SK-N-SH treated with all-trans-retinoic acid at 6 μM for 48 hours (cell line): ENCODE results near the gene DGAT2.

Experiments
- ARNTL ChIP-seq: fragments of 450-650 bp; formaldehyde crosslinking; IDR thresholded peaks from 2 replicates; pipeline ENCODE4 v1.5.0; 2020; ENCODE audit warnings: low read depth, mild to moderate bottlenecking, moderate library complexity, borderline replicate concordance
- BACH2 ChIP-seq: fragments of 250-450 bp; sonication (Bioruptor Pico); IDR thresholded peaks from 2 replicates; pipeline ENCODE4 v1.9.0; 2021; ENCODE audit warnings: mild to moderate bottlenecking, borderline replicate concordance
- ISL1 ChIP-seq: fragments of 250-450 bp; sonication (Bioruptor Pico); IDR thresholded peaks from 2 replicates; pipeline ENCODE4 v2.1.2; 2022; ENCODE audit warnings: mild to moderate bottlenecking, moderate library complexity
- OSR1 ChIP-seq: fragments of 250-450 bp; sonication (Bioruptor Pico); IDR thresholded peaks from 2 replicates; pipeline ENCODE4 v1.8.0; 2022; ENCODE audit warnings: moderate library complexity, mild to moderate bottlenecking, inconsistent platforms
- PATZ1 ChIP-seq: fragments of 250-450 bp; sonication (Bioruptor Pico); IDR thresholded peaks from 2 replicates; pipeline ENCODE4 v1.8.0; 2020; ENCODE audit warnings: mild to moderate bottlenecking, moderate library complexity, borderline replicate concordance
- TOX ChIP-seq: fragments of 250-450 bp; sonication (Bioruptor Pico); IDR thresholded peaks from 2 replicates; pipeline ENCODE4 v1.8.0; 2021; ENCODE audit warnings: mild to moderate bottlenecking, moderate library complexity, borderline replicate concordance
- ZFP3 ChIP-seq: fragments of 250-450 bp; sonication (Bioruptor Pico); IDR thresholded peaks from 2 replicates; pipeline ENCODE4 v1.5.0; 2020; ENCODE audit warnings: mild to moderate bottlenecking, moderate library complexity
- ZFP30 ChIP-seq: fragments of 450-650 bp; formaldehyde crosslinking; IDR thresholded peaks from 2 replicates; pipeline ENCODE4 v1.5.0; 2022; ENCODE audit warnings: mild to moderate bottlenecking, moderate library complexity
- ZNF565 ChIP-seq: fragments of 450-650 bp; formaldehyde crosslinking; conservative IDR thresholded peaks from 2 replicates; pipeline ENCODE4 v1.5.0; 2020; ENCODE audit warnings: low read depth, mild to moderate bottlenecking, moderate library complexity
- ZNF70 ChIP-seq: fragments of 450-650 bp; formaldehyde crosslinking; IDR thresholded peaks from 2 replicates; pipeline ENCODE4 v1.5.0; 2020; ENCODE audit warnings: mild to moderate bottlenecking, moderate library complexity
- ZNF8 ChIP-seq: fragments of 450-650 bp; formaldehyde crosslinking; IDR thresholded peaks from 2 replicates; pipeline ENCODE4 v1.5.0; 2020; ENCODE audit warnings: mild to moderate bottlenecking, moderate library complexity
- TF ChIP-seq, protein P1 (sequence below): fragments of 250-450 bp; sonication (Bioruptor Pico); IDR thresholded peaks from 2 replicates; pipeline ENCODE4 v1.5.1; 2020; ENCODE audit warnings: low read depth, mild to moderate bottlenecking, moderate library complexity
- TF ChIP-seq, protein P2 (sequence below): fragments of 250-450 bp; sonication (Bioruptor Pico); IDR thresholded peaks from 2 replicates; pipeline ENCODE4 v1.5.0; 2020; ENCODE audit warnings: mild to moderate bottlenecking, moderate library complexity

GRCh38 chr11:75740681-75741080 is 27.9 kb upstream of the DGAT2 start:
- TF ChIP-seq BACH2 (CRISPR knock-in tag) (no peak), PATZ1 (CRISPR knock-in tag) (no peak), ZFP3 (CRISPR knock-in tag) (no peak), ZNF70 (CRISPR knock-in tag) (no peak), ARNTL (CRISPR knock-in tag) (no peak), TOX (CRISPR knock-in tag) (no peak), ZNF565 (CRISPR knock-in tag) (no peak), ISL1 (no peak), ZFP30 (CRISPR knock-in tag) (no peak), OSR1 (no peak), ZNF8 (CRISPR knock-in tag) (no peak)
- TF ChIP-seq, protein P1, sequence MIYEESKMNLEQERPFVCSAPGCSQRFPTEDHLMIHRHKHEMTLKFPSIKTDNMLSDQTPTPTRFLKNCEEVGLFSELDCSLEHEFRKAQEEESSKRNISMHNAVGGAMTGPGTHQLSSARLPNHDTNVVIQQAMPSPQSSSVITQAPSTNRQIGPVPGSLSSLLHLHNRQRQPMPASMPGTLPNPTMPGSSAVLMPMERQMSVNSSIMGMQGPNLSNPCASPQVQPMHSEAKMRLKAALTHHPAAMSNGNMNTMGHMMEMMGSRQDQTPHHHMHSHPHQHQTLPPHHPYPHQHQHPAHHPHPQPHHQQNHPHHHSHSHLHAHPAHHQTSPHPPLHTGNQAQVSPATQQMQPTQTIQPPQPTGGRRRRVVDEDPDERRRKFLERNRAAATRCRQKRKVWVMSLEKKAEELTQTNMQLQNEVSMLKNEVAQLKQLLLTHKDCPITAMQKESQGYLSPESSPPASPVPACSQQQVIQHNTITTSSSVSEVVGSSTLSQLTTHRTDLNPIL (CRISPR knock-in tag), result no peak
- TF ChIP-seq, protein P2, sequence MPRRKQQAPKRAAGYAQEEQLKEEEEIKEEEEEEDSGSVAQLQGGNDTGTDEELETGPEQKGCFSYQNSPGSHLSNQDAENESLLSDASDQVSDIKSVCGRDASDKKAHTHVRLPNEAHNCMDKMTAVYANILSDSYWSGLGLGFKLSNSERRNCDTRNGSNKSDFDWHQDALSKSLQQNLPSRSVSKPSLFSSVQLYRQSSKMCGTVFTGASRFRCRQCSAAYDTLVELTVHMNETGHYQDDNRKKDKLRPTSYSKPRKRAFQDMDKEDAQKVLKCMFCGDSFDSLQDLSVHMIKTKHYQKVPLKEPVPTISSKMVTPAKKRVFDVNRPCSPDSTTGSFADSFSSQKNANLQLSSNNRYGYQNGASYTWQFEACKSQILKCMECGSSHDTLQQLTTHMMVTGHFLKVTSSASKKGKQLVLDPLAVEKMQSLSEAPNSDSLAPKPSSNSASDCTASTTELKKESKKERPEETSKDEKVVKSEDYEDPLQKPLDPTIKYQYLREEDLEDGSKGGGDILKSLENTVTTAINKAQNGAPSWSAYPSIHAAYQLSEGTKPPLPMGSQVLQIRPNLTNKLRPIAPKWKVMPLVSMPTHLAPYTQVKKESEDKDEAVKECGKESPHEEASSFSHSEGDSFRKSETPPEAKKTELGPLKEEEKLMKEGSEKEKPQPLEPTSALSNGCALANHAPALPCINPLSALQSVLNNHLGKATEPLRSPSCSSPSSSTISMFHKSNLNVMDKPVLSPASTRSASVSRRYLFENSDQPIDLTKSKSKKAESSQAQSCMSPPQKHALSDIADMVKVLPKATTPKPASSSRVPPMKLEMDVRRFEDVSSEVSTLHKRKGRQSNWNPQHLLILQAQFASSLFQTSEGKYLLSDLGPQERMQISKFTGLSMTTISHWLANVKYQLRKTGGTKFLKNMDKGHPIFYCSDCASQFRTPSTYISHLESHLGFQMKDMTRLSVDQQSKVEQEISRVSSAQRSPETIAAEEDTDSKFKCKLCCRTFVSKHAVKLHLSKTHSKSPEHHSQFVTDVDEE (CRISPR knock-in tag), result no peak
